ENCODE results near the gene ABCG2.

Gene ABCG2

DNA sequence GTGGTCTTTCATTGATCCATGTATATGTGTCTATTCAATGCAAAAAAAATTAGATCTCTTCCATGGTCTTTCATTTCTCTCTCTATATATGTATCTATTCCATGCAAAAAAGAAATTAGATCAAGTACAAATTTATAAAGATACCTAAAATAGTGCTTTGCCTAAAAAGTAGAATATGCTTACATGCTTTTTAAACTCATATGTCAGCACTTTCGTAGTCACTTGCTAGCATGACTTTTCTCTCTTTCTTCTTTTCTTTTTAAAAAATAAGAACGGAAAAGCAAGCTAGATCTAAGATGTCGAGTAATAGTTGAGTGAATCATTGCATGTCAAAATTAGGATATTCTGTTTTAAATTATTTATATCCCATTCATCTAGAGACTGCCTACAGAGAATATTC lies 100.1 kb downstream of the ABCG2 start:
- Histone ChIP-seq H4K8ac (ENCODE audit: low read depth, low read length) (no peak overlapping the region), H2AFZ (ENCODE audit: low read length) (no peak overlapping the region), H2BK120ac (ENCODE audit: low read depth, low read length) (no peak overlapping the region), H3K14ac (ENCODE audit: low read length) (no peak overlapping the region), H2BK5ac (ENCODE audit: low read length) (no peak overlapping the region), H4K91ac (ENCODE audit: low read depth, low read length, poor library complexity) (no peak overlapping the region), H3K79me1 (ENCODE audit: low read depth, low read length) (no peaks in the 10 kb centered on the region), H3K23ac (ENCODE audit: low read depth, low read length, poor library complexity) (no peak overlapping the region), H3K4ac (ENCODE audit: low read length) (no peak overlapping the region), H2BK12ac (ENCODE audit: low read length) (no peak overlapping the region), H3K9me3 (replicated peaks in 1 of 2; ENCODE audit: control insufficient read depth in 2 of 2, insufficient read depth in 1 of 2, low read depth in 1 of 2, low read length in 2 of 2) (no peaks in the 10 kb centered on the region), H2AK5ac (ENCODE audit: low read depth, low read length) (no peak overlapping the region), H3K36me3 (replicated peaks in 1 of 2; ENCODE audit: control insufficient read depth in 2 of 2, insufficient read depth in 2 of 2, low read length in 2 of 2) (peaks cover 7 to 95% of the 10 kb centered on the region in 2 donors), H2BK15ac (ENCODE audit: low read length) (no peak overlapping the region), H3K4me1 (ENCODE audit: control insufficient read depth in 2 of 2, insufficient read depth in 1 of 2, low read depth in 1 of 2, low read length in 2 of 2) (no peaks in the 10 kb centered on the region), H3K18ac (ENCODE audit: low read length) (no peak overlapping the region), H3K9ac (ENCODE audit: low read depth, low read length, poor library complexity) (no peak overlapping the region), H3K27ac (replicated peaks; ENCODE audit: low read length) (no peak overlapping the region), H3K27me3 (ENCODE audit: control insufficient read depth in 3 of 3, insufficient read depth in 3 of 3, low read depth in 1 of 3, low read length in 3 of 3) (no peaks in the 10 kb centered on the region), H3K4me2 (ENCODE audit: insufficient read depth, low read length, poor library complexity, severe bottlenecking) (no peak overlapping the region), H3K4me3 (ENCODE audit: low read length in 2 of 2) (no peak overlapping the region)
- WGBS, 2 donors (ENCODE audit: extremely low coverage in 2 of 2, insufficient read length in 2 of 2, insufficient replicate concordance in 1 of 2) = no CpG with 5 or more reads among the region's 3 CpGs
- DNase-seq (ENCODE audit: low spot score) = no peak

DNA sequence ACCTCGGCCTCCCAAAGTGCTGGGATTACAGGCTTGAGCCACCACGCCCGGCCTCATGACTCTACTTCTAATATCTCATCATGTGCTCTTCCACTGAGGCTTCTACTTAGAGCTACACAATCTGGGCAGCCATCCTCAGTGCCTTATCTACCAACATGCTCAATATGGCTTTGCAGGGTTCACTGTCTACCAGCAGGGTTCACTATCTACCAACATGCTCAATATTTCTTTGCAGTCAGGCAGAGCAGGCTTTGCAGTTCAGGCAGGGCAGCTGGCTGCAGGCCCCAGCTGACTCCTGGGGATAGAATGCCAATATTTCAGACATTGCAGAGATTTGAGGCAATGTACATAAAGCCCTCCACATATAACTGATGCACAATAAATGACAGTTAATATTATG lies 103.5 kb downstream of the ABCG2 start:
- WGBS, 2 donors (ENCODE audit: extremely low coverage in 2 of 2, insufficient read length in 2 of 2, insufficient replicate concordance in 1 of 2) = no CpG with 5 or more reads among the region's 3 CpGs
- peak; percentile 24 for DNase-seq (ENCODE audit: low spot score)
- no peak overlapping the region for H2BK12ac ChIP-seq (ENCODE audit: low read length)
- H2BK15ac ChIP-seq (ENCODE audit: low read length) = no peak overlapping the region
- H3K9me3 ChIP-seq (replicated peaks in 1 of 2; ENCODE audit: control insufficient read depth in 2 of 2, insufficient read depth in 1 of 2, low read depth in 1 of 2, low read length in 2 of 2) = no peaks in the 10 kb centered on the region
- H3K14ac ChIP-seq (ENCODE audit: low read length) = no peak overlapping the region
- no peak overlapping the region for H3K18ac ChIP-seq (ENCODE audit: low read length)
- H3K9ac ChIP-seq (ENCODE audit: low read depth, low read length, poor library complexity) = no peak overlapping the region
- no peaks in the 10 kb centered on the region for H3K4me1 ChIP-seq (ENCODE audit: control insufficient read depth in 2 of 2, insufficient read depth in 1 of 2, low read depth in 1 of 2, low read length in 2 of 2)
- H3K36me3 ChIP-seq (replicated peaks in 1 of 2; ENCODE audit: control insufficient read depth in 2 of 2, insufficient read depth in 2 of 2, low read length in 2 of 2) = peaks cover 15 to 96% of the 10 kb centered on the region in 2 donors
- no peak overlapping the region for H2BK5ac ChIP-seq (ENCODE audit: low read length)
- no peak overlapping the region for H4K91ac ChIP-seq (ENCODE audit: low read depth, low read length, poor library complexity)
- no peak overlapping the region for H3K23ac ChIP-seq (ENCODE audit: low read depth, low read length, poor library complexity)
- H3K4me2 ChIP-seq (ENCODE audit: insufficient read depth, low read length, poor library complexity, severe bottlenecking) = no peak overlapping the region
- H3K4me3 ChIP-seq (ENCODE audit: low read length in 2 of 2) = no peak overlapping the region
- H2AK5ac ChIP-seq (ENCODE audit: low read depth, low read length) = no peak overlapping the region
- H2AFZ ChIP-seq (ENCODE audit: low read length) = no peak overlapping the region
- no peaks in the 10 kb centered on the region for H3K27me3 ChIP-seq (ENCODE audit: control insufficient read depth in 3 of 3, insufficient read depth in 3 of 3, low read depth in 1 of 3, low read length in 3 of 3)
- no peaks in the 10 kb centered on the region for H3K79me1 ChIP-seq (ENCODE audit: low read depth, low read length)
- H3K4ac ChIP-seq (ENCODE audit: low read length) = no peak overlapping the region
- no peak overlapping the region for H2BK120ac ChIP-seq (ENCODE audit: low read depth, low read length)
- no peak overlapping the region for H3K27ac ChIP-seq (replicated peaks; ENCODE audit: low read length)
- no peak overlapping the region for H4K8ac ChIP-seq (ENCODE audit: low read depth, low read length)

DNA sequence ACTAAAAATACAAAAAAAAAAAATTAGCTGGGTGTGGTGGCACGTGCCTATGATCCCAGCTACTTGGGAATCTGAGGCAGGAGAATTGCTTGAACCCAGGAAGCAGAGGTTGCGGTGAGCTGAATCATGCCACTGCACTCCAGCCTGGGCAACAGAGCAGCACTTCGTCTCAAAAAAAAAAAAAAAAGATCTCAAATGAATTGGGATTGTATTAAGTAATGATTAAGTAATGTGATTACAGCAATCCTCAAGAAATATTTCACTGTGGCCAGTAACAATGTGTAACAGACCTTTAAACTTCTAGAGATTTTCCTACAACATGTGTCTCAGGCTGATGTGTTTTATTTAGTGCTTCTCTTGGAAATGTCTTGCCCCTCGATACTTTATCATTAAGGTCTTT lies 104.2 kb downstream of the ABCG2 start:
- no CpG with 5 or more reads among the region's 4 CpGs for WGBS, 2 donors (ENCODE audit: extremely low coverage in 2 of 2, insufficient read length in 2 of 2, insufficient replicate concordance in 1 of 2)
- H3K36me3 ChIP-seq (replicated peaks in 1 of 2; ENCODE audit: control insufficient read depth in 2 of 2, insufficient read depth in 2 of 2, low read length in 2 of 2) = peaks cover 14 to 94% of the 10 kb centered on the region in 2 donors
- no peak overlapping the region for H2BK15ac ChIP-seq (ENCODE audit: low read length)

DNA sequence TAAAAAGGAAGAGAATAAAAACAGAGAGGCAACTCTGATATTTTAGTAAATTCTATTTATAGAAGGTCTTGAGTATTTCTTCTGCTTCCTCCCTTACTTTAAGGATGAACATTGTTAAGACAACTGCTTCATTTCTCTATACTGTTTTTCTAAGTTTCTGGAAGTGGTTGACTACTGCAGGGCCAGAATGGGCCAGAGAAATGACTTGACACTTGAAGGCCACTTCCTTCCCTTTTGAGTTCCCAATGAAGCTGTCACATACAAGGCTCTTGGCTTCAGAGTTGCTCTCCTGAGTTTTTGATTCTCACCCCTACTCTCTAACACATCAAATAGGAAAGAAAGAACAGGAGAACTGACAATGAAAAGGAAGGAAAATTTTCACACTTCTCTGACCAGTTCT lies 113.4 kb downstream of the ABCG2 start:
- Histone ChIP-seq H2AFZ (ENCODE audit: low read length) (no peak overlapping the region), H2AK5ac (ENCODE audit: low read depth, low read length) (no peak overlapping the region), H2BK15ac (ENCODE audit: low read length) (no peak overlapping the region), H2BK120ac (ENCODE audit: low read depth, low read length) (no peak overlapping the region), H2BK12ac (ENCODE audit: low read length) (no peak overlapping the region), H3K18ac (ENCODE audit: low read length) (no peak overlapping the region), H3K23ac (ENCODE audit: low read depth, low read length, poor library complexity) (no peak overlapping the region), H3K9me3 (replicated peaks in 1 of 2; ENCODE audit: control insufficient read depth in 2 of 2, insufficient read depth in 1 of 2, low read depth in 1 of 2, low read length in 2 of 2) (no peaks in the 10 kb centered on the region), H3K4me2 (ENCODE audit: insufficient read depth, low read length, poor library complexity, severe bottlenecking) (no peak overlapping the region), H3K4ac (ENCODE audit: low read length) (no peak overlapping the region), H3K4me3 (ENCODE audit: low read length in 2 of 2) (no peak overlapping the region), H3K14ac (ENCODE audit: low read length) (no peak overlapping the region), H3K79me1 (ENCODE audit: low read depth, low read length) (no peaks in the 10 kb centered on the region), H3K27ac (replicated peaks; ENCODE audit: low read length) (no peak overlapping the region), H3K27me3 (ENCODE audit: control insufficient read depth in 3 of 3, insufficient read depth in 3 of 3, low read depth in 1 of 3, low read length in 3 of 3) (no peaks in the 10 kb centered on the region), H3K9ac (ENCODE audit: low read depth, low read length, poor library complexity) (no peak overlapping the region), H3K36me3 (replicated peaks in 1 of 2; ENCODE audit: control insufficient read depth in 2 of 2, insufficient read depth in 2 of 2, low read length in 2 of 2) (peaks cover 30 to 97% of the 10 kb centered on the region in 2 donors), H3K4me1 (ENCODE audit: control insufficient read depth in 2 of 2, insufficient read depth in 1 of 2, low read depth in 1 of 2, low read length in 2 of 2) (no peaks in the 10 kb centered on the region), H4K91ac (ENCODE audit: low read depth, low read length, poor library complexity) (no peak overlapping the region), H2BK5ac (ENCODE audit: low read length) (no peak overlapping the region), H4K8ac (ENCODE audit: low read depth, low read length) (no peak overlapping the region)
- no peak for DNase-seq (ENCODE audit: low spot score)

More for the DNA sequence above, 104.2 kb downstream of the ABCG2 start:
- H3K4me3 ChIP-seq (ENCODE audit: low read length in 2 of 2) = no peak overlapping the region
- H2AFZ ChIP-seq (ENCODE audit: low read length) = no peak overlapping the region
- no peak overlapping the region for H3K14ac ChIP-seq (ENCODE audit: low read length)
- no peaks in the 10 kb centered on the region for H3K27me3 ChIP-seq (ENCODE audit: control insufficient read depth in 3 of 3, insufficient read depth in 3 of 3, low read depth in 1 of 3, low read length in 3 of 3)
- H3K9ac ChIP-seq (ENCODE audit: low read depth, low read length, poor library complexity) = no peak overlapping the region
- no peak overlapping the region for H3K18ac ChIP-seq (ENCODE audit: low read length)
- H4K8ac ChIP-seq (ENCODE audit: low read depth, low read length) = no peak overlapping the region
- no peak overlapping the region for H2BK12ac ChIP-seq (ENCODE audit: low read length)
- H3K4me1 ChIP-seq (ENCODE audit: control insufficient read depth in 2 of 2, insufficient read depth in 1 of 2, low read depth in 1 of 2, low read length in 2 of 2) = no peaks in the 10 kb centered on the region
- H3K79me1 ChIP-seq (ENCODE audit: low read depth, low read length) = no peaks in the 10 kb centered on the region
- H2AK5ac ChIP-seq (ENCODE audit: low read depth, low read length) = no peak overlapping the region
- no peak overlapping the region for H4K91ac ChIP-seq (ENCODE audit: low read depth, low read length, poor library complexity)
- no peak for DNase-seq (ENCODE audit: low spot score)
- H3K9me3 ChIP-seq (replicated peaks in 1 of 2; ENCODE audit: control insufficient read depth in 2 of 2, insufficient read depth in 1 of 2, low read depth in 1 of 2, low read length in 2 of 2) = no peaks in the 10 kb centered on the region
- no peak overlapping the region for H2BK120ac ChIP-seq (ENCODE audit: low read depth, low read length)
- H3K23ac ChIP-seq (ENCODE audit: low read depth, low read length, poor library complexity) = no peak overlapping the region
- H2BK5ac ChIP-seq (ENCODE audit: low read length) = no peak overlapping the region
- H3K27ac ChIP-seq (replicated peaks; ENCODE audit: low read length) = no peak overlapping the region
- H3K4me2 ChIP-seq (ENCODE audit: insufficient read depth, low read length, poor library complexity, severe bottlenecking) = no peak overlapping the region
- no peak overlapping the region for H3K4ac ChIP-seq (ENCODE audit: low read length)

Data from neuronal stem cell (in vitro differentiated cells).